Astrocyte (in vitro differentiated cells and primary cell): ENCODE measurements around the gene TBX5. TPM values are rescaled to one million over a fixed set of nuclear protein-coding genes. Genes with fewer than 3 reads are reported as not detected.

Source experiments
- DNase-seq: peaks from one replicate; pipeline ENCODE4 v3.0.0-alpha.2; 2010; ENCODE audit warnings: low read depth
- FAIRE-seq: peaks from 2 replicates; lab custom pipeline; 2011; peaks lifted over from hg19 to GRCh38; lab: Jason Lieb, UNC
- H2AFZ ChIP-seq: 2 replicates; pipeline ENCODE4 v1.6.0; 2012; ENCODE audit warnings: low read depth, low read length, inconsistent platforms
- H3K27ac ChIP-seq: 2 replicates; pipeline ENCODE4 v1.5.1; 2011; ENCODE audit warnings: low read depth, low read length, inconsistent platforms
- H3K27me3 ChIP-seq: 2 replicates; pipeline ENCODE4 v1.6.0; 2011; ENCODE audit warnings: low read length, inconsistent platforms; ENCODE audit not compliant: insufficient read depth
- H3K36me3 ChIP-seq: 2 replicates; pipeline ENCODE4 v1.5.1; 2011; ENCODE audit warnings: low read length, inconsistent platforms; ENCODE audit not compliant: insufficient read depth
- H3K4me1 ChIP-seq: 2 replicates; pipeline ENCODE4 v1.5.1; 2011; ENCODE audit warnings: low read length, inconsistent platforms; ENCODE audit not compliant: insufficient read depth
- H3K4me2 ChIP-seq: 2 replicates; pipeline ENCODE4 v1.6.0; 2012; ENCODE audit warnings: low read length, inconsistent platforms
- H3K4me3 ChIP-seq: 2 replicates; pipeline ENCODE4 v1.5.1; 2011; ENCODE audit warnings: low read depth, mild to moderate bottlenecking, low read length, inconsistent platforms; ENCODE audit not compliant: insufficient read depth
- H3K79me2 ChIP-seq: 2 replicates; pipeline ENCODE4 v1.6.0; 2012; ENCODE audit warnings: mild to moderate bottlenecking, low read length, inconsistent platforms; ENCODE audit not compliant: insufficient read depth
- H3K9ac ChIP-seq: 2 replicates; pipeline ENCODE4 v1.6.0; 2012; ENCODE audit warnings: mild to moderate bottlenecking, low read length, inconsistent platforms
- H3K9me3 ChIP-seq: 2 replicates; pipeline ENCODE4 v1.5.1; 2012; ENCODE audit warnings: low read depth, mild to moderate bottlenecking, low read length, inconsistent platforms; ENCODE audit not compliant: insufficient read depth
- H4K20me1 ChIP-seq: 2 replicates; pipeline ENCODE4 v1.6.0; 2012; ENCODE audit warnings: low read length, inconsistent platforms; ENCODE audit not compliant: insufficient read depth
- H3K27ac Mint-ChIP-seq: one replicate; pipeline ENCODE4 v1.8.0; 2021; ENCODE audit warnings: mild to moderate bottlenecking, mixed read lengths; ENCODE audit not compliant: unreplicated experiment
- H3K27me3 Mint-ChIP-seq: one replicate; pipeline ENCODE4 v1.8.0; 2021; ENCODE audit warnings: low read depth, mixed read lengths; ENCODE audit not compliant: unreplicated experiment
- H3K36me3 Mint-ChIP-seq: one replicate; pipeline ENCODE4 v1.8.0; 2021; ENCODE audit warnings: low read depth, mixed read lengths; ENCODE audit not compliant: unreplicated experiment
- H3K4me1 Mint-ChIP-seq: one replicate; pipeline ENCODE4 v1.8.0; 2021; ENCODE audit warnings: low read depth, mixed read lengths; ENCODE audit not compliant: unreplicated experiment
- H3K4me3 Mint-ChIP-seq: one replicate; pipeline ENCODE4 v1.8.0; 2021; ENCODE audit warnings: mild to moderate bottlenecking, moderate library complexity, mixed read lengths; ENCODE audit not compliant: unreplicated experiment
- H3K9me3 Mint-ChIP-seq: one replicate; pipeline ENCODE4 v1.8.0; 2021; ENCODE audit warnings: mild to moderate bottlenecking, mixed read lengths; ENCODE audit not compliant: unreplicated experiment
- CTCF ChIP-seq: IDR thresholded peaks from 2 replicates; pipeline ENCODE4 v1.5.1; 2011; ENCODE audit warnings: low read depth, mild to moderate bottlenecking, inconsistent platforms, low read length, moderate library complexity; ENCODE audit not compliant: insufficient read depth
- EZH2 ChIP-seq: IDR thresholded peaks from 2 replicates; pipeline ENCODE4 v1.6.1; 2012; ENCODE audit warnings: mild to moderate bottlenecking, low read length, inconsistent platforms; ENCODE audit not compliant: insufficient read depth
- total RNA-seq: library from RNA; stranded (reverse); gene quantifications from 2 replicates; pipeline ENCODE4 v1.2.1, GENCODE V29; 2021

Gene TBX5
- total RNA-seq, 1 donor from 2014 or later = not detected

DNA sequence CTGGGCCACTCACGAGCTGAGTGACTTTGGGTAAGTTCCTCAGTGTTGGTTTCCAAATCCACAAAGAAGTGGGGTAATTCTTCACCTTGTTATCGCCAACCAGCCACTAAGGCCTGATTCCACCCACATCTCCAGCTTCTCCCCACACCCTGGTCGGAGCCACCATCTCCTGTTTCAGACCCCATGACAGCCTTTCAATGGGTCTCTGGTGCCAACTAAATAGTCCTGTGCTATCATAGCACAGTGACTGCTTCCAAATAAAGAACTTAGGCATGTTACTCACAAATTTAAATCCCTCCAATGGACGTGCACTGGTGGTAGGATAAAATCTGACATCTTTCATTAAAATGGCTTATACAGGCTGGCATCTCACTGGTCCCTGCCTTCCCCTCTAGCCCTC, 44.0 kb downstream of the TBX5 start:
- no peak overlapping the region for H3K4me2 ChIP-seq
- Mint-ChIP-seq H3K36me3 (no peaks in the 10 kb centered on the region), H3K9me3 (peaks cover 3% of the 10 kb centered on the region), H3K4me1 (no peaks in the 10 kb centered on the region), H3K27ac (no peak overlapping the region), H3K4me3 (no peak overlapping the region), H3K27me3 (peaks cover 27% of the 10 kb centered on the region)
- H2AFZ ChIP-seq = no peak overlapping the region
- no peaks in the 10 kb centered on the region for H3K9me3 ChIP-seq
- no peak overlapping the region for H3K9ac ChIP-seq
- no peaks in the 10 kb centered on the region for H3K79me2 ChIP-seq
- H4K20me1 ChIP-seq = no peaks in the 10 kb centered on the region
- no peak for FAIRE-seq
- H3K27me3 ChIP-seq = no peaks in the 10 kb centered on the region
- H3K36me3 ChIP-seq = no peaks in the 10 kb centered on the region
- H3K4me1 ChIP-seq = no peaks in the 10 kb centered on the region
- TF ChIP-seq CTCF (no peak), EZH2 (no peak)
- DNase-seq = no peak
- H3K27ac ChIP-seq = no peak overlapping the region
- H3K4me3 ChIP-seq = no peak overlapping the region

DNA sequence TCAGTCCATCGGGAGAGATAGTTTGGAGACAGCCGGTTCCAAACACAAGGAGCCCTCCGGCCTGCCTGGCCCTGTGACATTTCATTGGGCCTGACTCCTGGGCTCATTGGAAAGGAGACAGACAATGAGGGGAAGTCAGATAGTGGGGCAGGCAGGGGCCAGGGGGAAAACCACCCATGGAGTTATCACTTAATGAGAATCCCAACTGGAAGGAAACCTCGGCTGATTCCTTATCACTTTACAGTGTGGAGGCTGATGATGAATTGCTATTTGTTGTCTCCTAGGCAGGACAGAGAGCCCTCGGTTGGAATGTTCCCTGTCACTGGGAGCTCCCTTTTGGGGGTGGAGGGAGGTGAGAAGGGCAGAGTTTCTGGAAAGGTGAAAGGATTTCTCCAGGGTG, 44.4 kb downstream of the TBX5 start:
- no peaks in the 10 kb centered on the region for H3K36me3 Mint-ChIP-seq
- Histone ChIP-seq H3K4me1 (no peaks in the 10 kb centered on the region), H3K27ac (no peak overlapping the region), H2AFZ (no peak overlapping the region), H3K4me2 (no peak overlapping the region), H3K36me3 (no peaks in the 10 kb centered on the region), H4K20me1 (no peaks in the 10 kb centered on the region), H3K9ac (no peak overlapping the region), H3K79me2 (no peaks in the 10 kb centered on the region), H3K4me3 (no peak overlapping the region), H3K9me3 (no peaks in the 10 kb centered on the region), H3K27me3 (no peaks in the 10 kb centered on the region)
- no peak overlapping the region for H3K27ac Mint-ChIP-seq
- no peak overlapping the region for H3K4me3 Mint-ChIP-seq
- FAIRE-seq (no peak), DNase-seq (no peak)
- peaks cover 3% of the 10 kb centered on the region for H3K9me3 Mint-ChIP-seq
- peaks cover 31% of the 10 kb centered on the region for H3K27me3 Mint-ChIP-seq
- no peaks in the 10 kb centered on the region for H3K4me1 Mint-ChIP-seq
- TF ChIP-seq EZH2 (no peak), CTCF (no peak)

GRCh38 chr12:114360485-114360884, 45.5 kb downstream of the TBX5 start:
- no peak overlapping the region for H3K4me3 ChIP-seq
- Mint-ChIP-seq H3K27me3 (peaks cover 36% of the 10 kb centered on the region), H3K36me3 (no peaks in the 10 kb centered on the region), H3K4me3 (no peak overlapping the region), H3K9me3 (peaks cover 3% of the 10 kb centered on the region), H3K27ac (no peak overlapping the region), H3K4me1 (no peaks in the 10 kb centered on the region)
- FAIRE-seq = no peak
- no peak overlapping the region for H3K4me2 ChIP-seq
- H2AFZ ChIP-seq = no peak overlapping the region
- TF ChIP-seq CTCF = no peak
- no peak for TF ChIP-seq EZH2
- no peaks in the 10 kb centered on the region for H3K4me1 ChIP-seq
- H4K20me1 ChIP-seq = no peaks in the 10 kb centered on the region
- H3K9ac ChIP-seq = no peak overlapping the region
- DNase-seq = no peak
- H3K36me3 ChIP-seq = no peaks in the 10 kb centered on the region
- H3K27me3 ChIP-seq = no peaks in the 10 kb centered on the region
- no peak overlapping the region for H3K27ac ChIP-seq
- H3K9me3 ChIP-seq = no peaks in the 10 kb centered on the region
- no peaks in the 10 kb centered on the region for H3K79me2 ChIP-seq
